PC-9 (cell line): ENCODE data around the gene LMBRD2.

Experiments used
- CTCF ChIP-seq: fragments of 200-600 bp; sonication (generic); conservative IDR thresholded peaks from 2 replicates; pipeline ENCODE4 v1.6.1; 2017; ENCODE audit warnings: mixed run types, antibody characterized with exemption, mild to moderate bottlenecking, moderate library complexity
- EZH2 ChIP-seq: fragments of 200-600 bp; sonication (generic); IDR thresholded peaks from 2 replicates; pipeline ENCODE4 v1.8.0; 2017; ENCODE audit warnings: antibody characterized with exemption, low read depth

GRCh38 chr5:36078430-36078829 lies 73.3 kb downstream of the LMBRD2 start:
- TF ChIP-seq CTCF (no peak), EZH2 (no peak)
